Loucy (cell line): ENCODE measurements around the gene DLX3.

ENCODE experiments used
- EZH2phosphoT487 ChIP-seq: fragments of 200-600 bp; IDR thresholded peaks from 2 replicates; pipeline ENCODE4 v1.6.1; 2018; ENCODE audit warnings: antibody characterized with exemption, mild to moderate bottlenecking, moderate library complexity, borderline replicate concordance
- TF ChIP-seq, protein P1 (sequence below): fragments of 200-600 bp; sonication (generic); conservative IDR thresholded peaks from 2 replicates; pipeline ENCODE4 v1.5.1; 2014; ENCODE audit warnings: mild to moderate bottlenecking, antibody characterized with exemption, low read length

GRCh38 chr17:50029185-50029584, 34.2 kb upstream of the DLX3 start:
- TF ChIP-seq, protein P1, sequence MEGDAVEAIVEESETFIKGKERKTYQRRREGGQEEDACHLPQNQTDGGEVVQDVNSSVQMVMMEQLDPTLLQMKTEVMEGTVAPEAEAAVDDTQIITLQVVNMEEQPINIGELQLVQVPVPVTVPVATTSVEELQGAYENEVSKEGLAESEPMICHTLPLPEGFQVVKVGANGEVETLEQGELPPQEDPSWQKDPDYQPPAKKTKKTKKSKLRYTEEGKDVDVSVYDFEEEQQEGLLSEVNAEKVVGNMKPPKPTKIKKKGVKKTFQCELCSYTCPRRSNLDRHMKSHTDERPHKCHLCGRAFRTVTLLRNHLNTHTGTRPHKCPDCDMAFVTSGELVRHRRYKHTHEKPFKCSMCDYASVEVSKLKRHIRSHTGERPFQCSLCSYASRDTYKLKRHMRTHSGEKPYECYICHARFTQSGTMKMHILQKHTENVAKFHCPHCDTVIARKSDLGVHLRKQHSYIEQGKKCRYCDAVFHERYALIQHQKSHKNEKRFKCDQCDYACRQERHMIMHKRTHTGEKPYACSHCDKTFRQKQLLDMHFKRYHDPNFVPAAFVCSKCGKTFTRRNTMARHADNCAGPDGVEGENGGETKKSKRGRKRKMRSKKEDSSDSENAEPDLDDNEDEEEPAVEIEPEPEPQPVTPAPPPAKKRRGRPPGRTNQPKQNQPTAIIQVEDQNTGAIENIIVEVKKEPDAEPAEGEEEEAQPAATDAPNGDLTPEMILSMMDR = no peak
- TF ChIP-seq EZH2phosphoT487 = no peak
